ENCODE measurements around the gene TLNRD1. TPM values are rescaled to one million over a fixed set of nuclear protein-coding genes. Genes with fewer than 3 reads are reported as not detected.

TLNRD1 gene
- total RNA-seq, 2 donors from 2014 or later, result 19.3 to 25.4 TPM

DNA sequence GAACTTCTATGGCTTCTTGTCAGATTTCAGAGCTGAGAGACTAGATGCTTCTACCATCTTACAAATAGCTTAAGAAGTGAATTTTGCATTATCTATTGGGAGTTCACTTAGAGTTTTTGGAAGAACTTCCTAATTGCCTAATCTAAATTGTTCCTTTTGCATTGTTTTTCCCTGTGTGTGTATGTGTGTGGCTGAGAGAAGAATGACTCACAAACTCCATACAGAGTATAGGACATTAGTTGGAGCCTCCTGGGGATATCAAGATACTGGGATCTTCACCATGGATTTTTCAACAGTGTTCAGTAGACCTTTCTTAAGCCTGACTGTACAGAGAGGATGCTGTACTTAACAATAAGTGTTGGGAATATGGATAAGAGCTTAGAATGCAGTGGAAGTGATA, 10.9 kb downstream of the TLNRD1 start:
- intact Hi-C loops (cut with DNase I), result no loop called here
- Histone ChIP-seq H3K36me3 (no peaks in the 10 kb centered on the region), H3K4me3 (no peak overlapping the region), H3K27me3 (replicated peaks; ENCODE audit: insufficient read depth) (no peaks in the 10 kb centered on the region), H3K9me3 (no peaks in the 10 kb centered on the region), H3K27ac (no peak overlapping the region), H3K4me1 (replicated peaks) (peaks cover 6% of the 10 kb centered on the region)
- TF ChIP-seq, protein P1, sequence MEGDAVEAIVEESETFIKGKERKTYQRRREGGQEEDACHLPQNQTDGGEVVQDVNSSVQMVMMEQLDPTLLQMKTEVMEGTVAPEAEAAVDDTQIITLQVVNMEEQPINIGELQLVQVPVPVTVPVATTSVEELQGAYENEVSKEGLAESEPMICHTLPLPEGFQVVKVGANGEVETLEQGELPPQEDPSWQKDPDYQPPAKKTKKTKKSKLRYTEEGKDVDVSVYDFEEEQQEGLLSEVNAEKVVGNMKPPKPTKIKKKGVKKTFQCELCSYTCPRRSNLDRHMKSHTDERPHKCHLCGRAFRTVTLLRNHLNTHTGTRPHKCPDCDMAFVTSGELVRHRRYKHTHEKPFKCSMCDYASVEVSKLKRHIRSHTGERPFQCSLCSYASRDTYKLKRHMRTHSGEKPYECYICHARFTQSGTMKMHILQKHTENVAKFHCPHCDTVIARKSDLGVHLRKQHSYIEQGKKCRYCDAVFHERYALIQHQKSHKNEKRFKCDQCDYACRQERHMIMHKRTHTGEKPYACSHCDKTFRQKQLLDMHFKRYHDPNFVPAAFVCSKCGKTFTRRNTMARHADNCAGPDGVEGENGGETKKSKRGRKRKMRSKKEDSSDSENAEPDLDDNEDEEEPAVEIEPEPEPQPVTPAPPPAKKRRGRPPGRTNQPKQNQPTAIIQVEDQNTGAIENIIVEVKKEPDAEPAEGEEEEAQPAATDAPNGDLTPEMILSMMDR (IDR thresholded peaks at IDR 0.05), result no peak
- TF ChIP-seq POLR2AphosphoS5 (IDR thresholded peaks at IDR 0.05) (no peak), POLR2A (IDR thresholded peaks at IDR 0.05) (no peak)
- no peak for DNase-seq (ENCODE audit: low spot score)

DNA sequence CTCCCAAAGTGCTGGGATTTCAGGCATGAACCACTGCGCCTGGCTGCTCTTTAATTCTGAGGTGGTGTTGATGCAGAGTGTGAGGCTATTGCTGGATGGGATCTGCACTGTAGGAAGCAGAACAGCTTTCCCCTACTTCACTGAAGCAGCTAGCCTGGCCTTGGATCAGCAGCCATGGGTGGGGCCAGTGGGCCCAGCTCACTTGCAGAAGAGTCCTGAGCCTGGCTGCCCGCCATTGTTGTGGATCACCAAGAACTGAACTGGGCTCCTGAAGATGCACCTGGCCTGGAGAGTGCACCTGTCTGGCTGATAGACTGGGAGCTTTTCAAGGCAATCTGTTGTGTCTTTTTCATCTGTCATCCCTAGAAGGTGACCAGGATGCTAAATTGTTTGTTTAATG, 11.9 kb downstream of the TLNRD1 start:
- TF ChIP-seq POLR2AphosphoS5 (IDR thresholded peaks at IDR 0.05) (no peak), POLR2A (IDR thresholded peaks at IDR 0.05) (no peak)
- TF ChIP-seq, protein P1 (IDR thresholded peaks at IDR 0.05), result no peak
- 97% methylated on average over 2 of the region's 2 CpGs for WGBS
- no peaks in the 10 kb centered on the region for H3K36me3 ChIP-seq
- no peak overlapping the region for H3K4me3 ChIP-seq
- intact Hi-C loops (cut with DNase I), result no loop called here
- no peak for DNase-seq (ENCODE audit: low spot score)
- no peaks in the 10 kb centered on the region for H3K27me3 ChIP-seq (replicated peaks; ENCODE audit: insufficient read depth)
- H3K4me1 ChIP-seq (replicated peaks), result peaks cover 2% of the 10 kb centered on the region
- no peaks in the 10 kb centered on the region for H3K9me3 ChIP-seq
- no peak overlapping the region for H3K27ac ChIP-seq

GRCh38 chr15:81013396-81013929, 12.7 kb downstream of the TLNRD1 start:
- 87% methylated on average over 4 of the region's 4 CpGs for WGBS
- Histone ChIP-seq H3K27ac (no peak overlapping the region), H3K36me3 (no peaks in the 10 kb centered on the region), H3K27me3 (replicated peaks; ENCODE audit: insufficient read depth) (no peaks in the 10 kb centered on the region), H3K4me1 (replicated peaks) (no peaks in the 10 kb centered on the region), H3K4me3 (no peak overlapping the region), H3K9me3 (no peaks in the 10 kb centered on the region)
- TF ChIP-seq POLR2A (IDR thresholded peaks at IDR 0.05) (no peak), POLR2AphosphoS5 (IDR thresholded peaks at IDR 0.05) (no peak)
- TF ChIP-seq, protein P1 (IDR thresholded peaks at IDR 0.05), result no peak
- DNase-seq (ENCODE audit: low spot score), result no peak
- intact Hi-C loops (cut with DNase I), result no loop called here

DNA sequence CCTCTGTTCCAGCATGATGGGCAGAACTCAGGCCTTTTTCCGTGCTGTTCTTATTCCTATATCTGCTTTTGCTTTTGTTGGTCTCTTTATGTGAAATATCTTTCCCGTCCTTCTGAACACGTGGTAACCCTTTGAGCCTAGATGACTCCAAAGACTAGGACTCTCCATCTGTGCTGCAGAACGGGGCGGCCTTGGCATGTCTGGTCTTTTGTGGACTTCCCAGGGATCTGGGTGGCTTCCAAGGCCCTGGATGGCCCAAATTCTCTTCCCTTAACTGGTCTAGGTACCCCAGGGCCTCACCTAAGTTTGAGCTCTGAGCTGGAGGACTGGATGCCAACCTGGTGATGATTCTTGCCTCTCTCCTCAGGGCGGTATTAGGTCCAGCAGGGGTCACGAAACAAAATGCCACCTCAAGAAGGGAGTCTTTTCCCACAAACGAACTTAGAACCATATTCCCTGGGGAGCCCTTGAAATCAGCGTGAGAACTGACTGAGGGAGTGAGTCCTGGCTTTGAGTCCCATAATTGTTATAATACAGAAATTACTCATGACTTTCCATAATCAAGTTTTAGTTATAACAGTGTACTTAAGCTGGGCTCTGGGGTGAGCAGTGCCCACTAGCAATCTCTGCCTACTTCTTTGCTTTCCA, 13.8 kb downstream of the TLNRD1 start:
- no peak for DNase-seq (ENCODE audit: low spot score)
- H3K36me3 ChIP-seq, result no peaks in the 10 kb centered on the region
- no peak overlapping the region for H3K4me3 ChIP-seq
- TF ChIP-seq, protein P1 (IDR thresholded peaks at IDR 0.05), result no peak
- no peak for TF ChIP-seq POLR2A (IDR thresholded peaks at IDR 0.05)
- no peak for TF ChIP-seq POLR2AphosphoS5 (IDR thresholded peaks at IDR 0.05)
- no peaks in the 10 kb centered on the region for H3K4me1 ChIP-seq (replicated peaks)
- H3K27ac ChIP-seq, result no peak overlapping the region
- 95% methylated on average over 9 of the region's 9 CpGs for WGBS
- H3K27me3 ChIP-seq (replicated peaks; ENCODE audit: insufficient read depth), result no peaks in the 10 kb centered on the region
- intact Hi-C loops (cut with DNase I), result no loop called here
- H3K9me3 ChIP-seq, result no peaks in the 10 kb centered on the region
